ENCODE data around the gene RTF1. TPM values are rescaled to one million over a fixed set of nuclear protein-coding genes. Genes with fewer than 3 reads are reported as not detected.

The RTF1 gene
- total RNA-seq, 1 experiment from 2014 or later: 47.6 TPM

- Histone ChIP-seq H3K27me3 (replicated peaks; ENCODE audit: insufficient read depth, low read depth, low read length, poor library complexity) (no peaks in the 10 kb centered on the region), H3K36me3 (ENCODE audit: insufficient read depth, low read length, poor library complexity, severe bottlenecking) (peaks cover 74% of the 10 kb centered on the region), H3K4me3 (ENCODE audit: low read depth, low read length, poor library complexity, severe bottlenecking) (no peak overlapping the region), H3K4me1 (ENCODE audit: insufficient read depth, low read length, poor library complexity, severe bottlenecking) (no peaks in the 10 kb centered on the region), H3K27ac (ENCODE audit: low read depth, low read length, poor library complexity, severe bottlenecking) (no peak overlapping the region), H3K9me3 (ENCODE audit: low read depth, low read length, poor library complexity, severe bottlenecking) (no peaks in the 10 kb centered on the region)
- CTCF ChIA-PET: no interaction called here
- DNase-seq (ENCODE audit: low spot score): no peak
- TF ChIP-seq EZH2 (IDR thresholded peaks at IDR 0.05; ENCODE audit: borderline replicate concordance, low read depth, low read length, poor library complexity, severe bottlenecking): no peak
- TF ChIP-seq CTCF (conservative IDR thresholded peaks at IDR 0.05; ENCODE audit: low read depth, low read length): no peak
- POLR2A ChIA-PET (ENCODE audit: low non-redundant PET): no interaction called here
- intact Hi-C loops (cut with micrococcal nuclease; ENCODE audit: unreplicated experiment): no loop called here
- no TSS peak for BruUV-seq (replicated peaks)
These were observed 59.6 kb downstream of the RTF1 start for GRCh38 chr15:41476416-41477048.

DNA sequence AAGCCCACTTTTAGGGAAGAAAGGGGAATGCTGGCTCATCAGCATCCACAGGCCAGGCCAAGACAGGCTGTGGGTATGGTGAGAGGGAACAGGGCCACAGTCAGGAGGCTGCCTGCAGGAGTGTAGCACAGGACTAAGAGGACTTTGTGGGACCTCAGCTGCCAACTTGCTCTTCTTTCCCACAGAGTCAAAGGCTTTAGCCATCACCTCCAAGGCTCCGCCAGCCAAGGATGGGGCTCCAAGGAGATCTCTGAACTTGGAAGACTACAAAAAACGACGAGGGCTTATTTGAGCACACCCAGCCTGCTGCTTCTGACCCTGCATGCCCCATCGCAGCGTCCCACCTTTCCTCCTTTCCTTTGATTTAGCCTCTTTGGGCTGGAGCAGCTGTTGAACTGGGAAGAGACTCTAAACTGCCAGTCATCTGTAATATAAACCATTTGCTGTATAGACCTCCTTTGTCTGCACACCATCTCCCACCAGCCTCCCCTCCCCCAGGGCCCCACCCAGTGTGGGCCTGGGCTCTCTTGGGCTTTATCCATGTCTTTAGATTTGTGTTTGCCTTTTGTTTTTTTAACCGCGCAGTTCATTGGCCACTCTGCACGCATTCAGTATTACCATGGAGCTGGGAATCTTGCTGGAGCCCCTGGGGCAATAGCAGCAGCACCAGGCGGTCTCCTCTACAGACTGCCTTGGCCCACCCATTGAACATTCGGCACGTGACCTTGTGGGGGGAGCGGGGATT, 63.7 kb downstream of the RTF1 start:
- no peak overlapping the region for H3K27ac ChIP-seq (ENCODE audit: low read depth, low read length, poor library complexity, severe bottlenecking)
- DNase-seq (ENCODE audit: low spot score): no peak
- no peak overlapping the region for H3K4me3 ChIP-seq (ENCODE audit: low read depth, low read length, poor library complexity, severe bottlenecking)
- H3K27me3 ChIP-seq (replicated peaks; ENCODE audit: insufficient read depth, low read depth, low read length, poor library complexity): no peaks in the 10 kb centered on the region
- no peaks in the 10 kb centered on the region for H3K9me3 ChIP-seq (ENCODE audit: low read depth, low read length, poor library complexity, severe bottlenecking)
- CTCF ChIA-PET: no interaction called here
- H3K36me3 ChIP-seq (ENCODE audit: insufficient read depth, low read length, poor library complexity, severe bottlenecking): peaks cover 54% of the 10 kb centered on the region
- intact Hi-C loops (cut with micrococcal nuclease; ENCODE audit: unreplicated experiment): no loop called here
- POLR2A ChIA-PET (ENCODE audit: low non-redundant PET): no interaction called here
- H3K4me1 ChIP-seq (ENCODE audit: insufficient read depth, low read length, poor library complexity, severe bottlenecking): no peaks in the 10 kb centered on the region
- BruUV-seq (replicated peaks): no TSS peak
- TF ChIP-seq CTCF (conservative IDR thresholded peaks at IDR 0.05; ENCODE audit: low read depth, low read length) (no peak), EZH2 (IDR thresholded peaks at IDR 0.05; ENCODE audit: borderline replicate concordance, low read depth, low read length, poor library complexity, severe bottlenecking) (no peak)

DNA sequence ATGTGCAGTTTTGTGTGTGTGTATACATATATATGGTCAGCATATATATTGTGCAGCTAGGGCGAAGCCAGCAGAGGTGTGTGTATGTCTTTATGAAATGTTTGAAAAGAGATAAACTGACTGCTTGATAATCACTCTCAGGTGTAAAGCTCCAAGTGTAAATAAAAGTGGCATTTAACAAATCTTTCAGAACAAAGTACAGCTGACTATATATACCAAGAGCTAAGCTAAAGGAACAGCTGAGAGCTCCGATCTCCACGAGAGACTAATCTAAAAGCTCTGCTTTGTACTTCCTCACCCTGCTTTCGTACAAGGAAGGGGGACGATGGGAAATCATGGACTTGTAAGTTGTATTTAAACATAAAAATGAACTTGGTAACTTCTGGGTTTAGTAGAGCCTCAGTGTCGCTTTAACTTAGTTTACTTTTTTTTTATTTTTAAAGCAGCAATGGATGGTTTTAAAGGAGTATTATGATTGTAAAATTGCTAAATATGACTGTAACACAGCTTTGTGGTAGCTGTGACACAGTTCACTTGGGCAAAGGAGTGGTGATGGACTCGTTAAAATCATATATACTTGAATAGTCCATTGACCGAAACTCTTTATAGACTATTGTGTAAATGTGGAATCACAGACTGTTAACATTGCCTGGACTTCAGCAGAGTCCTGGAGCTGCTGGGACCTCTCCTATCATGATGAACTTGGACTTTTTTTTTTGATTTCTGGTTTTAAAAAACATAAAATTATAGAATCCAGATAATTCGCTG, 65.4 kb downstream of the RTF1 start:
- BruUV-seq (replicated peaks): TSS peak; percentile 56
- CTCF ChIA-PET: no interaction called here
- Histone ChIP-seq H3K27ac (ENCODE audit: low read depth, low read length, poor library complexity, severe bottlenecking) (no peak overlapping the region), H3K9me3 (ENCODE audit: low read depth, low read length, poor library complexity, severe bottlenecking) (no peaks in the 10 kb centered on the region), H3K4me1 (ENCODE audit: insufficient read depth, low read length, poor library complexity, severe bottlenecking) (no peaks in the 10 kb centered on the region), H3K36me3 (ENCODE audit: insufficient read depth, low read length, poor library complexity, severe bottlenecking) (peaks cover 37% of the 10 kb centered on the region), H3K4me3 (ENCODE audit: low read depth, low read length, poor library complexity, severe bottlenecking) (no peak overlapping the region), H3K27me3 (replicated peaks; ENCODE audit: insufficient read depth, low read depth, low read length, poor library complexity) (no peaks in the 10 kb centered on the region)
- no peak for DNase-seq (ENCODE audit: low spot score)
- POLR2A ChIA-PET (ENCODE audit: low non-redundant PET): interaction anchor here (0.7 kb wide), 1 partner anchor 44 kb away, joined by 5 read pairs; no protein-coding TSS in a partner anchor
- TF ChIP-seq EZH2 (IDR thresholded peaks at IDR 0.05; ENCODE audit: borderline replicate concordance, low read depth, low read length, poor library complexity, severe bottlenecking) (no peak), CTCF (conservative IDR thresholded peaks at IDR 0.05; ENCODE audit: low read depth, low read length) (no peak)
- intact Hi-C loops (cut with micrococcal nuclease; ENCODE audit: unreplicated experiment): no loop called here

Data from A673 (cell line).